ENCODE data around the gene KRT15. TPM values are rescaled to one million over a fixed set of nuclear protein-coding genes. Genes with fewer than 3 reads are reported as not detected.

The KRT15 gene
- total RNA-seq, 1 donor from 2014 or later, result 0.32 TPM

- no peaks in the 10 kb centered on the region for H3K9me3 ChIP-seq
- H3K27me3 ChIP-seq, result no peaks in the 10 kb centered on the region
- no peak overlapping the region for H3K27ac ChIP-seq
- H3K4me1 ChIP-seq, result no peaks in the 10 kb centered on the region
- intact Hi-C loops (cut with DNase I), result no loop called here
- no peak overlapping the region for H3K4me3 ChIP-seq
- no peaks in the 10 kb centered on the region for H3K36me3 ChIP-seq
- no peak for TF ChIP-seq CTCF (IDR thresholded peaks at IDR 0.05)
- DNase-seq (ENCODE audit: low spot score in 2 of 2), result no peak
Observed at GRCh38 chr17:41467561-41467960, 51.1 kb downstream of the KRT15 start.

GRCh38 chr17:41466988-41467387 lies 51.7 kb downstream of the KRT15 start, which contains the start of gene KRT32:
Gene KRT32 (minus strand): TSS chr17:41467386. CDS start chr17:41467325, 61 bp downstream.
- Histone ChIP-seq H3K4me3 (no peak within 1 kb of the TSS), H3K36me3 (no peaks in the 10 kb centered on the region), H3K27me3 (no peaks in the 10 kb centered on the region), H3K27ac (no peak within 1 kb of the TSS), H3K4me1 (no peaks in the 10 kb centered on the region), H3K9me3 (no peaks in the 10 kb centered on the region)
- intact Hi-C loops (cut with DNase I), result no loop called here
- TF ChIP-seq CTCF (IDR thresholded peaks at IDR 0.05), result no peak
- no peak for DNase-seq (ENCODE audit: low spot score in 2 of 2)

- Histone ChIP-seq H3K27ac (no peak overlapping the region), H3K36me3 (no peaks in the 10 kb centered on the region), H3K4me3 (no peak overlapping the region), H3K27me3 (no peaks in the 10 kb centered on the region), H3K4me1 (no peaks in the 10 kb centered on the region), H3K9me3 (no peaks in the 10 kb centered on the region)
- TF ChIP-seq CTCF (IDR thresholded peaks at IDR 0.05), result no peak
- DNase-seq (ENCODE audit: low spot score in 2 of 2), result no peak
- intact Hi-C loops (cut with DNase I), result no loop called here
Observed at GRCh38 chr17:41464682-41465081, 54.0 kb downstream of the KRT15 start.

- Histone ChIP-seq H3K9me3 (no peaks in the 10 kb centered on the region), H3K4me1 (no peaks in the 10 kb centered on the region), H3K27ac (no peak overlapping the region), H3K27me3 (no peaks in the 10 kb centered on the region), H3K4me3 (no peak overlapping the region), H3K36me3 (no peaks in the 10 kb centered on the region)
- intact Hi-C loops (cut with DNase I), result no loop called here
- no peak for TF ChIP-seq CTCF (IDR thresholded peaks at IDR 0.05)
- no peak for DNase-seq (ENCODE audit: low spot score in 2 of 2)
Observed at GRCh38 chr17:41464173-41464572, 54.5 kb downstream of the KRT15 start.

- Histone ChIP-seq H3K27me3 (no peaks in the 10 kb centered on the region), H3K4me3 (no peak overlapping the region), H3K4me1 (no peaks in the 10 kb centered on the region), H3K9me3 (no peaks in the 10 kb centered on the region), H3K36me3 (no peaks in the 10 kb centered on the region), H3K27ac (no peak overlapping the region)
- TF ChIP-seq CTCF (IDR thresholded peaks at IDR 0.05), result no peak
- intact Hi-C loops (cut with DNase I), result no loop called here
- DNase-seq (ENCODE audit: low spot score in 2 of 2), result no peak
Observed at GRCh38 chr17:41463746-41464145, 54.9 kb downstream of the KRT15 start.

Other genes starting within 250 kb of the KRT15 start
- not detected for gene KRTAP9-7, start 243.2 kb downstream of the KRT15 start, total RNA-seq
- gene KRTAP29-1, start 216.0 kb downstream of the KRT15 start, total RNA-seq, result not detected
- not detected for gene KRTAP16-1, start 209.6 kb downstream of the KRT15 start, total RNA-seq
- not detected for gene KRTAP17-1, start 203.2 kb downstream of the KRT15 start, total RNA-seq
- not detected for gene KRT33A, start 168.1 kb downstream of the KRT15 start, total RNA-seq
- gene KRT33B, start 149.1 kb downstream of the KRT15 start, total RNA-seq, result not detected
- gene KRT34, start 136.6 kb downstream of the KRT15 start, total RNA-seq, result not detected
- gene KRT31, start 121.3 kb downstream of the KRT15 start, total RNA-seq, result not detected
- gene KRT37, start 94.3 kb downstream of the KRT15 start, total RNA-seq, result not detected
- not detected for gene KRT38, start 77.9 kb downstream of the KRT15 start, total RNA-seq
- gene KRT32, start 51.5 kb downstream of the KRT15 start, total RNA-seq, result not detected
- gene KRT35, start 37.7 kb downstream of the KRT15 start, total RNA-seq, result not detected
- gene KRT36, start 29.0 kb downstream of the KRT15 start, total RNA-seq, result not detected
- 1.9 TPM for gene KRT13, start 13.3 kb downstream of the KRT15 start, total RNA-seq
- 1.4 TPM for gene KRT19, start 9.4 kb upstream of the KRT15 start, total RNA-seq
- not detected for gene KRT9, start 53.2 kb upstream of the KRT15 start, total RNA-seq
- 10.3 TPM for gene KRT14, start 68.0 kb upstream of the KRT15 start, total RNA-seq
- 31.9 TPM for gene KRT16, start 93.9 kb upstream of the KRT15 start, total RNA-seq
- gene KRT17, start 105.7 kb upstream of the KRT15 start, total RNA-seq, result 14.8 TPM
- gene EIF1, start 170.0 kb upstream of the KRT15 start, total RNA-seq, result 102 TPM
- gene GAST, start 193.4 kb upstream of the KRT15 start, total RNA-seq, result not detected
- not detected for gene HAP1, start 215.8 kb upstream of the KRT15 start, total RNA-seq